ENCODE data around the gene DHPS. TPM values are rescaled to one million over a fixed set of nuclear protein-coding genes. Genes with fewer than 3 reads are reported as not detected.

DHPS gene
- total RNA-seq, 6 donors from 2014 or later = 71.6 to 190 (median 94.3) TPM

GRCh38 chr19:12667731-12668302, 13.9 kb downstream of the DHPS start:
- WGBS, 2 donors = 64 to 79% methylated on average over 3 to 4 of the region's 4 CpGs
- TF ChIP-seq EP300 (IDR thresholded peaks at IDR 0.05) (no peak), CTCF (IDR thresholded peaks at IDR 0.05) (no peak), POLR2A (IDR thresholded peaks at IDR 0.05) (no peak), POLR2AphosphoS5 (IDR thresholded peaks at IDR 0.05) (no peak)
- H3K9me3 ChIP-seq = no peaks in the 10 kb centered on the region
- DNase-seq = no peak
- no peak for ATAC-seq (ENCODE audit: low FRiP score in 2 of 2)
- H3K36me3 ChIP-seq = peaks cover 0 to 29% (median 15%) of the 10 kb centered on the region in 4 donors
- H3K4me1 ChIP-seq = peaks cover 40 to 66% (median 44%) of the 10 kb centered on the region in 4 donors
- H3K27me3 ChIP-seq = no peaks in the 10 kb centered on the region
- peak overlapping the region in 2 of 4 donors; percentile 54 to 94 for H3K4me3 ChIP-seq
- H3K27ac ChIP-seq = peak overlapping the region in 1 of 4 donors; percentile 11

GRCh38 chr19:12666265-12667048, 15.2 kb downstream of the DHPS start, which contains the start of the genes MAN2B1 and WDR83:
Gene MAN2B1, minus strand, starts transcription at chr19:12666742. Its CDS starts 41 bp downstream, at chr19:12666701.
Gene WDR83, plus strand, starts transcription at chr19:12666807. Its CDS starts 2,984 bp downstream, at chr19:12669791.
- Histone ChIP-seq H3K27me3 (no peaks in the 10 kb centered on the region), H3K27ac (peak within 1 kb of the TSS; percentile 79 to 89 (median 84)), H3K4me3 (peak within 1 kb of the TSS; percentile 69 to 90 (median 80)), H3K9me3 (no peaks in the 10 kb centered on the region), H3K36me3 (peaks cover 0 to 35% (median 22%) of the 10 kb centered on the region in 4 donors), H3K4me1 (peaks cover 40 to 60% (median 44%) of the 10 kb centered on the region in 4 donors)
- DNase-seq = peak; percentile 82 to 96
- TF ChIP-seq EP300 (IDR thresholded peaks at IDR 0.05) = no peak
- TF ChIP-seq CTCF (IDR thresholded peaks at IDR 0.05) = no peak
- peak in 3 of 4 donors; percentile 36 to 65 (median 38) for TF ChIP-seq POLR2A (IDR thresholded peaks at IDR 0.05)
- peak; percentile 30 to 46 for TF ChIP-seq POLR2AphosphoS5 (IDR thresholded peaks at IDR 0.05)
- 2% methylated on average over 24 to 34 of the region's 46 CpGs for WGBS, 2 donors
- ATAC-seq (ENCODE audit: low FRiP score in 2 of 2) = peak; percentile 87

GRCh38 chr19:12665671-12666264, 15.9 kb downstream of the DHPS start:
- Histone ChIP-seq H3K9me3 (no peaks in the 10 kb centered on the region), H3K4me3 (peak overlapping the region; percentile 69 to 90 (median 80)), H3K27me3 (no peaks in the 10 kb centered on the region), H3K4me1 (peaks cover 39 to 54% (median 44%) of the 10 kb centered on the region in 4 donors), H3K27ac (peak overlapping the region; percentile 79 to 89 (median 84)), H3K36me3 (peaks cover 5 to 42% (median 29%) of the 10 kb centered on the region in 4 donors)
- no peak for ATAC-seq (ENCODE audit: low FRiP score in 2 of 2)
- 47 to 49% methylated on average over 6 to 12 of the region's 12 CpGs for WGBS, 2 donors
- no peak for TF ChIP-seq EP300 (IDR thresholded peaks at IDR 0.05)
- no peak for TF ChIP-seq POLR2A (IDR thresholded peaks at IDR 0.05)
- no peak for TF ChIP-seq CTCF (IDR thresholded peaks at IDR 0.05)
- no peak for TF ChIP-seq POLR2AphosphoS5 (IDR thresholded peaks at IDR 0.05)
- DNase-seq = peak in 1 of 2 donors; percentile 27

GRCh38 chr19:12665281-12665573, 16.5 kb downstream of the DHPS start:
- peak overlapping the region in 3 of 4 donors; percentile 82 to 89 (median 87) for H3K27ac ChIP-seq
- WGBS, 2 donors = 66 to 74% methylated on average over 7 to 10 of the region's 10 CpGs
- H3K4me1 ChIP-seq = peaks cover 34 to 49% (median 38%) of the 10 kb centered on the region in 4 donors
- TF ChIP-seq POLR2A (IDR thresholded peaks at IDR 0.05) (peak in 1 of 4 donors; percentile 33), EP300 (IDR thresholded peaks at IDR 0.05) (no peak)
- peak overlapping the region in 3 of 4 donors; percentile 69 to 90 (median 84) for H3K4me3 ChIP-seq
- H3K9me3 ChIP-seq = no peaks in the 10 kb centered on the region
- peak; percentile 34 to 49 for ATAC-seq (ENCODE audit: low FRiP score in 2 of 2)
- DNase-seq = peak in 1 of 2 donors; percentile 84
- peaks cover 6 to 47% (median 33%) of the 10 kb centered on the region in 4 donors for H3K36me3 ChIP-seq
- no peaks in the 10 kb centered on the region for H3K27me3 ChIP-seq
